Measurements from ENCODE around the gene PHACTR1.
A peak's percentile ranks its signal among the peaks of the same experiment; 100 is the strongest.
"Not testable (repeated sequence)": the region's sequence is repeated elsewhere in the genome, so short reads cannot be mapped to it uniquely, and the experiment has no call there.

The PHACTR1 gene

GRCh38 chr6:12749531-12750379, 33.2 kb downstream of the PHACTR1 start:
- DNase-seq (ENCODE audit: low read depth in 2 of 2): no peak

DNA sequence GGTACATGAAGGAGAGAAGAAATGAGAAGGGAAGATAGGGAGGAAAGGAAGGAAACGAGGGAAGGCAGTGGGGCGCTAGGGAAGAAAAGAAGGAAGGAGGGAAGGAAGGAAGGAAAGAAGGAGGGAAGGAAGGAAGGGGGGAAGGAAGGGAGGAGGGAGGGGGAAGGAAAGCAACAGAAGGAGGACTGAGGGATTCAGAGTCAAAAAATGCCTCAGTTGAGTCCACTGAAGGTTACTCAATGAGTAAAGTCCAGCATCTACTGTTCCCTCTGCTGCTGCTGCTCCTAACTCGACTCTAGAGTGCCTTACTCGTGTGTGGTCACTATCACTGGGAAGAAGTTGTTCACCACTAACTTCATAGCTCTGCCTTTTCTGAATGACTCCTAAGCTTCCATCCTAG, 33.8 kb downstream of the PHACTR1 start:
- DNase-seq (ENCODE audit: low read depth in 2 of 2): no peak

- peak in 1 of 2 experiments; percentile 31 for DNase-seq (ENCODE audit: low read depth in 2 of 2)
Observed at GRCh38 chr6:12751694-12752325, 35.2 kb downstream of the PHACTR1 start.

DNA sequence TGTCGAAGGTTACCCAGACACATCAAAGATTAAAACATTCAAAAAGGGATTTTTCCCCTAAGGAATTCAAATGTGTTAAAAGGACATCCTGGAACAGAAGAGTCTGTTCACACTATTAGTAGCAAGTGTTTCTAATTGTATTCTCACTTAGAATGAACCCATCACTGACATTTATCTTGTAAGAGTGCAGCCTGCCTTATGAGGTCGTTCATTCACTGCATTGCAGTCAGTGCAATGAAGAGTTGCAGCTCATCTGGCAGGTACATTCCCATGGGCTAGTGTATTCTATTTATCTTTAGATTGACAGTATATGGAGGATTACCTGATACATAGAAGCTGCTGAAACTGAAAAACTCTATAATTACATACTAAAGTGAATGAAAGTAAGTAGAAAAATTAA, 36.5 kb downstream of the PHACTR1 start:
- no peak for DNase-seq (ENCODE audit: low read depth in 2 of 2)

DNA sequence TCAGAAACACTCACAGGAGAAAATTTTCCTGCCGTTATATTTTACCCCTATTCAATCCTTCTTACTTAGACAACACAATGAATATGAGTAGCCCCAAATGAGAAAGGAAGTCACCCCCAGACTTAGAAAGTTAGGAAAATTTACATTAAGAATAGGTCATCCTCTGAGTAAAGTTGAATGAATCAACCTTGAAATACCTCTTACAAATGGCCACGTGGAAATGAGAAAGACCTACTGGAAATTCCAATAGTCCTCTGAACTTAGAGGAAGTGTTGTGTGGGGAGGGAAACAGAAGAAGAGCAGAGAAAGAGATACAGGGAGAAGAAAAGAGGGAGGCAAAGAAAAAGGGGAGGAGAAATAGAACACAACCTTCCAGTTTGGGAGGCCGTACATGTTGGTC, 43.7 kb downstream of the PHACTR1 start:
- no peak for DNase-seq (ENCODE audit: low read depth in 2 of 2)

GRCh38 chr6:12760911-12761310, 44.3 kb downstream of the PHACTR1 start:
- DNase-seq (ENCODE audit: low read depth in 2 of 2): no peak

- DNase-seq (ENCODE audit: low read depth in 2 of 2): no peak
Observed at GRCh38 chr6:12761376-12762115, 45.0 kb downstream of the PHACTR1 start.

DNA sequence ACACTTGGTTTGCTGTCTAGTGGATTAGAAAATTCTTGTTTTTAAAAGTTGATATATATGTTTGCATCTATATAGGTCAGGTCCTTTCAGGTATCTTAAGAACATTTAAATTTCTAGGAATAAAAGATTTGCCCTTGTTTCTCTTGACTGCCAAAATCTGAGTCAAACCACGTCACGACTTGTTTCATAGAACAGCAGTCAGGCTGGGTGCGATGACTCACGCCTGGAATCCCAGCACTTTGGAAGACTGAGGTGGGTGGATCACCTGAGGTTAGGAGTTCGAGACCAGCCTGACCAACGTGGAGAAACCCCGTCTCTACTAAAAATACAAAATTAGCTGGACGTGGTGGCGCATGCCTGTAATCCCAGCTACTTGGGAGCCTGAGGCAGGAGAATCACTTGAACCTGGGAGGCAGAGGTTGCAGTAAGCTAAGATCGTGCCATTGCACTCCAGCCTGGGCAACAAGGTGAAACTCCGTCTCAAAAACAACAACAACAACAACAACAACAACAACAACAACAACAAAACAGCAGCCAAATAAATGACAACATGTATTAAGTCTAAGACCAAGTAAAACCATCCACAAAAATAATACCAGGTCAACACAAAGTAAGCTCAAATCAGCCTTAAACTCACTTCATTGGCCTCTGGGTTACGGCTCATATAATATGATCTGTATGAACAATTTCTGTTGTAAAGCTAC, 46.3 kb downstream of the PHACTR1 start:
- not testable (repeated sequence) for DNase-seq (ENCODE audit: low read depth in 2 of 2)

- DNase-seq (ENCODE audit: low read depth in 2 of 2): no peak
Observed at GRCh38 chr6:12766365-12766764, 49.8 kb downstream of the PHACTR1 start.

DNA sequence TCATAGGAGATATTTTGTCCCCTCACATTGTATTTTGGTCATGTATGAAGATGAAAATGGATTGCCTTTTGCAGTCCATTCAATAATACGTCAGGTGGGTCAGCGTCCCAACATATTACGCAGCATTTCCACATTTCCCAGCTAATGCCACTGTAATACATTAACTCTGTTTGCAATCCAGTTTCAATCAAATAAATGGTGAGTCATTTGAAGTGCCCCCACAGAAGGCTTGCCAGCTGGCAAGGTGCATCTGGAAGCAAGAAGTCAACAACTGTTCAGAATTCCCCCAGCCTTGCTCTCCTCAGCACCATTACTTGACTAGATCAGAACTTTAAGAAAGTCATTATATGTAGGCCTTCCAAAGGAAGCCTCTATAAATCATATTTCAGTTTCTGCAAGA, 50.4 kb downstream of the PHACTR1 start:
- DNase-seq (ENCODE audit: low read depth in 2 of 2): no peak

- no peak for DNase-seq (ENCODE audit: low read depth in 2 of 2)
Observed at GRCh38 chr6:12769556-12770256, 53.1 kb downstream of the PHACTR1 start.

- DNase-seq (ENCODE audit: low read depth in 2 of 2): no peak
Observed at GRCh38 chr6:12772416-12772815, 55.8 kb downstream of the PHACTR1 start.

GRCh38 chr6:12776291-12776690, 59.7 kb downstream of the PHACTR1 start:
- no peak for DNase-seq (ENCODE audit: low read depth in 2 of 2)

DNA sequence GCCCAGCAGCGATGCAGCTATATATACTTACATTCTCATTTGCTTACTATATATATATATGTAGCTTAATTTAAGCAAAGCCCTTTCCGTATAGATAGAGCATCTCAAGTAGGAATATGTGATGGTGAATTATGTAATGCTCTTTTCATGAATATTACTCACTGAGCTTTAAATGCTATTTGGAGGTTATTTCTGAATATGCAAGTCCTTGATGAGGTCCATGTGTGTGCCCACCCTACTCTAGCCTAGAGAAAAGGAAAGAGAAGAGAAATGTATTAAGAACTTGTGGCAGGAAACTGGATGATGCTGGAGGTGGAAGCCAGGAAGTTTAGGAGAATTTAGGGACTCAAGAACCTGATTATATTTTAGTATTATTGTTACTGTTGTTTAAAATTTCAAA, 63.2 kb downstream of the PHACTR1 start:
- DNase-seq (ENCODE audit: low read depth in 2 of 2): no peak

- DNase-seq (ENCODE audit: low read depth in 2 of 2): no peak
Observed at GRCh38 chr6:12782136-12782535, 65.6 kb downstream of the PHACTR1 start.

DNA sequence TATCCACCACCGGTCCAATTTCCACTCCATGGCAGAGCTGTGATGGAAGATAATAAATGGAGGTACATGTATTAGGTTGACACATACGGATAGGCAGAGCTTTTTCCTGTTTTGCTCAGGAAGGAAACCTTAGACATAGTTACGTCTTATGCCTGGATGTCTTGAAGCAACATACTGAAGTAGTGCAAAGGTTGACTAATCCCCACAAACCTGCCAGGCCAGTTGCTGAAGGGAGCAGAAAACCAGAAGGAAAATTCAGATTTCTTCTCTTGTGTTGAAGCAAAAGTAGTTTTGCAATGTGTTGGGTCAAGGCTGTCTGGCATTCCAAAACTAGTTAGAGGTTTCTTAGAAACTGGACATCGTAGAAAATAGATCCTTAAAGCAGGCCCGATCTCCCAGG, 68.7 kb downstream of the PHACTR1 start:
- DNase-seq (ENCODE audit: low read depth in 2 of 2): no peak

DNA sequence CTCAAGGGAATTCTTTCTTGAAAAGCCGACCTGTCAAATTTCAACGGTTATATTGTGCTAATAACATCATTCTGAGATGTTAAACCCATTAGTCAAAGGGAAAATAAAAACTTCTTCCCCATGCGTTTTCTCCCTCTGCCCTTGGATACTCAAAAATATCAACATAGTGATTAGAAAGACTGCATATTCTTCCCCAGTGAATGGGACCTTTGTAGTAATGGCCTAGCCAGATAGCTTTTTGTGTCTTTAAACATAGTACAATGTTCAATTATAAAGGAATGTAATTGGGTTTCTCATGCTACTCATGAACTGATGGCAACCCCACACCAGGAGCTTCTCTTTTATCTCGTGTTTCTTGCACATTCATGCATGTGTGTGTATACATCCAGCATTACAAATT, 69.4 kb downstream of the PHACTR1 start:
- no peak for DNase-seq (ENCODE audit: low read depth in 2 of 2)

GRCh38 chr6:12791371-12791770, 74.8 kb downstream of the PHACTR1 start:
- no peak for DNase-seq (ENCODE audit: low read depth in 2 of 2)

DNA sequence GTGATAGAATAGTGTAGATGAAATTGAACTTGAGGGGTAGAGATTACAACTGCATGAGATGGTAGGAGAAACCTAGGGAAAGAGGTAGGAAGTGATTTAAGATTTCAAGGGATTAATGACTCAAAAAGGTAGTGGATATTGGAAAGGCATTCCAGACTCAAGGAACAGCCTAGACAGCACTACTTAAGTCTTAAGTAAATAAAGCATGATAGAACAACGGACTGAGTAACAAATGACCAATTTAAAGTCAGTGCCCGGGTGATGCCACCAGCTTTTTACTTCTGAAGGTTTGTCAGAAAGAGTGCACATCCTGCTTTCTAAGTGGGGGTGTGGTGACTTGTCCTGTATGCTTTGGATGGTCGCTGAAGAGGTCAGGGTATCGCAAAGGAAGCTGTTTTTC, 81.8 kb downstream of the PHACTR1 start:
- DNase-seq (ENCODE audit: low read depth in 2 of 2): no peak

GRCh38 chr6:12800120-12800519, 83.6 kb downstream of the PHACTR1 start:
- DNase-seq (ENCODE audit: low read depth in 2 of 2): no peak

GRCh38 chr6:12801141-12801540, 84.6 kb downstream of the PHACTR1 start:
- DNase-seq (ENCODE audit: low read depth in 2 of 2): no peak
